Stimulated activated CD4-positive, alpha-beta T cell treated with anti-CD3 and anti-CD28 coated beads, TNF-alpha, amount 100 ng/mL, for 4 hours (primary cell): ENCODE measurements around the gene ATAD2B.

Experiments used
- DNase-seq, 3 experiments: peaks; one replicate each; pipeline ENCODE4 v3.0.0-alpha.2; 2020; ENCODE audit warnings: low read depth in 3 of 3

The ATAD2B gene

DNA sequence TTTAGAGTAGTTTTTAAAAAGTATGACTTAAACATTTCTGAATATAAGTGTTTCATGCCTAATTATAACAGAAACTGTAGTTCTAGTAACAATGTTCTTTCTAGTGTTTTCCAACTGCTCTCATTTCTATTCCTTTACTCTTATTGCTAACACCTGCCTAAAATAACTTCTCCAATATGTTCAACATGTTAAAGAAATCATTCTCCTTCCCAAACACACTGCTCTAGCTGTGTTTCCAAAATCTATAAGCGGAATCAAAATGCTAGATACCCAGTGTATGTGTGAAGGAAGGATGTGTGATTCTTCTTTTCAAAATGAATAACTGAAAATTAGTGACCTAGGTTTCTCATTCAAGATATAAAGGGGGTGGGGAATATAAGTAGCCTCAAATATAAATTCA, 89.1 kb downstream of the ATAD2B start:
- DNase-seq, result no peak

- DNase-seq, result no peak
These were observed 89.9 kb downstream of the ATAD2B start for GRCh38 chr2:23836971-23837565.

DNA sequence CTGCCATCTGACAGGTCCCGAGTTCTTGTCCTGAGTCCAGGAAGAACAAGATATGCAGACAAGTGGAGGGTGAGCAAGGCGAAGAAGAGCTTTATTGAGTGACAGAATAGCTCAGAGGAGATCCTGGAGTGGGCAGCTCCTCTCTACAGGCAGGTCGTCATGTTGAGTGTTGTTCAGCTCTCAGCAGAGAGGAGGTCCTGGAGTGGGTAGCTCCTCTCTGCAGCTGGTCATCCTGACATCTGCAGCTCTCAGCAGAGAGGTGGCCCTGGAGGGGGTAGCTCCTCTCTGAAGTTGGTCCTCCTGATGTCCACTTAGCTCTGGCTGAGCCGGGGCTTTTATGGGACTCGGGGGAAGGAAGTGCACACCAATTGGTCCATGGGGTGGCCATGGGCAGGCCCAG, 90.4 kb downstream of the ATAD2B start:
- no peak for DNase-seq

DNA sequence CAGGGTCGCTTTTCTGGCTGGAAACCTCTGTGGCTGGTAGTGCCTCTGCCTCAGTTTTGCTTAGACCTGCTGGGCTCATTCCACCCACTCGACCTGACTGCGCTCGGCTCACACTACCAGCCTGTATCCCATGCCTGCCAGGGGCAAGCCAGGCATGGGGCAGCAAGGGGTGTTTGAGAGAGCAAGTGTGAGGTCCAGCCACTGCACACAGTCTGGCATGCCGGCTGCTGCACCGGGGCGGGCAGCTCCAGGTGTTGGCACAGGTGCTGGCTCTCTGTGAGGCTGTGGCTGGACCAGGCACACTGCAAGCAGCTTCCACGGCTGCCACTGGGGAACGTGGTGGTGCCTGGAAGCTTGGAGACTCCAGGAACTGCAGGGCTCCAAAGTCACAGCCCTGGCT, 90.9 kb downstream of the ATAD2B start:
- no peak for DNase-seq

GRCh38 chr2:23835423-23835822, 91.5 kb downstream of the ATAD2B start:
- DNase-seq, result no peak

DNA sequence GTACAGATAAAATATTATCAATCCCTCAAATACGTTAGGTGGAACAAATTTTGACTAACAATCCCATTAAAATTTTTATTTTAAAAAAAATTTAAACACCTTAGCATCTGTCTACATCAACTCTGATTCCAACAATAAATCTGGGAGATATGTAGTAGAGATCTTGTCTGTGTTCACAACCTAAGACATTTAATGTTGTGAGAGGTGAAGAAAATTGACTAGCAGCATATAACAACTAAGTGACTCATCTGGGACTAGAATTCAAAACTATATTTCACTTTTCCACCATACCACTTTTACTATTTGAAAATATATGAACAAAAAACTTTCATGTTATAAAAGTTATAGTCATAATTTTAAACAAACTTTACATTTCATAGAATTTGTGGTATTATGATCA, 97.9 kb downstream of the ATAD2B start:
- DNase-seq, result no peak

DNA sequence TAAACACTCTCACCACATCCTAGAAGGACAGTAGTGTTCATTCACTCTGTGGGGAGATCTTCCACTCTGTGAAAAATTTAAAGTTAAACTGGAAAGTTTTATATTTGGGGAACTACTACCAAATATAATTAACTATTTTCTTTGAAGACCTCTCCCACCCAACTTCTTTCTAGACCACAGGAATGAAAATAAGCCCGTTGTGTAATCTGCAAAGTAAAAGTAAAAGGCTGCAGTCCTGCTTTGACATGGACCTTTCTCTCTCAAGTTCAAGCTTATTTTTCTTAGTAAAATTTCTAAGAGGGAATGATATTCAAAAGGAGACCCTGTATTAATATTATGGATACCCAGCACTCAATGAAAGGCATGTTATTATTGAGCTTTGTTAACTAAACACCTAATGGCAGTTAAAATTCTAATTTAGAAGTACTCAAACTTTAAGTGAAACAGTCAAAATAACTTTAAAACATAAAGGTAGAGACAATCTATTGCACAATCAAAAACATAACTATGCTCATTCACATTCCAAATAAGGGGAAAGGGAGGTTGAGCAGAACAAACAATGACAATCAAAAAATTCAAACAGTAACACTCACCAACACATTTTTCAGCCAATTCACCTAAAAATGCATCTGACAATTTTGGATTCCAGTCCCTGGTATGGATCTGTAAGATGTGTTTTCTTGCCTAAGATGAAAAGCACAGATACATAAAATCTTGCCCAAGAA, 98.5 kb downstream of the ATAD2B start:
- DNase-seq, result no peak

DNA sequence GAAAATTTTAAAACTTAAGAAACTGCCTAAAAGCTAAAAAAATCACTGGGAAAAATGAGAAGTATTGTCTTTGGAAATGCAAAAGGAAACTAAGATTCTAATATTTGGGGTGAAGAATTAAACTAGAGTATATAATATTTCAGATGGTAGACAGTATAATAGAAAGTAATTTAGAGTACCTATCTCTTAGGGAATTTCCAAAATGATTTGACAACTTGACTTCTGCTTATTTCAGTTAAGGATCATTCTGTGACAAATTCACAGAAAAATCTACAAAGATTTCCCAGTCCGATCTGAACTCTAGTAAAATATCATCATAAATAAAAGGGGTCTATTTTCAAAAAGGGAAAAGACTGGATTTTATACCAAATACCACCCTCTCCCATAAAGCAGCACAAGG, 99.6 kb downstream of the ATAD2B start:
- DNase-seq, result no peak

- DNase-seq, result no peak
These were observed 100.2 kb downstream of the ATAD2B start for GRCh38 chr2:23826771-23827170.

- DNase-seq, result no peak
These were observed 100.9 kb downstream of the ATAD2B start for GRCh38 chr2:23826040-23826439.

DNA sequence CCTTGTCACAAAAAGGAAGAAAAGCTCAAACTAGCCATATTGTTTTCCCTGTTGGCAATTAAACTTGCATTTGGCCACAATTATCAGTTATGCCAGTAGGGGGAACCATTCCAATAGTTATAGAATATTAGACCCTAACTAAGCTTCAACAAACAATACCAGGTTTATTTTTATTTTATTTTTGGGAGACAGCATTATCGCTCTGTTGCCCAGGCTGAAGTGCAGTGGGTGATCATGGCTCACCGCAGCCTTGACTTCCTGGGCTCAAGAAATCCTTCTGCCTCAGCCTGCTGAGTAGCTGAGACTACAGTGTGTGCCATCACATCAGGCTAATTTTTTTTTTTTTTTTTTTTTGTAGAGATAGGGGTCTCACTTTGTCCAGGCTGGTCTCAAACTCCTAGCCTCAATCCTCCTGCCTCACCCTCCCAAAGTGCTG, 102.1 kb downstream of the ATAD2B start:
- DNase-seq, result peak in 1 of 3 experiments; percentile 8

DNA sequence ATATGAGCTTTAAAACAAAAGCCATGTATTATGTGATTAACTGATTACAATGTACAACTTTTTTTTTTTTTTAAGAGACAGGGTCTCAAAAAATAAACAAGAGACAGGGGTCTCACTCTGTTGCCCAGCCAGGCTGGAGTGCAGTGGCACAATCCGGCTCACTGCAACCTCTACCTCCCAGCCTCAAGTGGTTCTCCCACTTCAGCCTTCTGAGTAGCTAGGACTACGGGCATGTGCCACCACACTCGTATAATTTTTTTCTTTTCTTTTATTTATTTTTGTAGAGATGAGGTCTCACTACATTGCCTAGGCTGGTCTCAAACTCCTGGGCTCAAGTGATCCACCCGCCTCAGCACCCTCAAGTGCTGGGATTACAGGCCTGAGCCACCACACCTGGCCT, 103.1 kb downstream of the ATAD2B start:
- no peak for DNase-seq

GRCh38 chr2:23814963-23815362, 112.0 kb downstream of the ATAD2B start:
- no peak for DNase-seq

DNA sequence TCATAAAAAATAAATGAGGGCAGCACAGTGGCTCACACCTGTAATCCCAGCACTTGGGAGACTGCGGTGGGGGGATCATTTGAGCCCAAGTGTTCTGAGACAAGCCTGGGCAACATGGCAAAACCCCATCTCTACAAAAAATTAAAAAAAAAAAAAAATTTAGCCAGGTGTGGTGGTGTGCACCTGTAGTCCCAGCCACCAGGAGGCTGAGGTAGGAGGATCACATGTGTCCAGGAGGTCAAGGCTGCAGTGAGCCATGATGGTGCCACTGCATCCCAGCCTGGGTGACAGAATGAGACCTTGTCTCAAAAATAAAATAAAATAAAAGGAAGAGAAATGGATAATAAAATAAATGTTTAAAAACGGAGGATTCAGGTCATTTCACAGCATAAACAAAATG, 113.5 kb downstream of the ATAD2B start:
- DNase-seq, result no peak

GRCh38 chr2:23809150-23809549, 117.8 kb downstream of the ATAD2B start:
- no peak for DNase-seq

DNA sequence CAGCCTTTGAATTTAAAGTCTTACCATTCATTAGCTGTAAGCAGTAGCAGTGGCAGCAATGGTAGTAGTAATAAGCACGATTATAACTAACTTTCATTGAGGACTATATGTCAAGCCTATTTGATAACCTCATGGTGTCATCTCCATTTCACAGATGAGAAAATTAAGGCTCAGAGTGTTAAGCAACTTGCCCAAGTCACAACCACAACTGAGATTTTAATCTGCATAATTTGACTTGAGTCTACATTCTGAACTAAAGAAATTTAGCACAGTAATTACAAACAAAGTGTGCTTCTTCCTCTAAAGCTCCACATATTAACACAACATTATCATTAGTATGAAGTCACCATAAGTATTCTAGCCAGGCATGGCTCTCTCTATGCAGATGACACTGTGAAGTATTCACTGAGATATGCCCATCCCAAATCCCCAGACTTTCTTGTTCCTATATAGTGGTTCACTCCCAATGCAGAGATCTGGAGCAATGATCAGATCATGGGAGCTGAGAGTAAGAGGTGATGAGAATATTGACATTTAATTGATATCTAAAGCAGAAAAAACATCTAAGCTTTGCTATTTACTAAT, 120.2 kb downstream of the ATAD2B start:
- DNase-seq, result no peak

DNA sequence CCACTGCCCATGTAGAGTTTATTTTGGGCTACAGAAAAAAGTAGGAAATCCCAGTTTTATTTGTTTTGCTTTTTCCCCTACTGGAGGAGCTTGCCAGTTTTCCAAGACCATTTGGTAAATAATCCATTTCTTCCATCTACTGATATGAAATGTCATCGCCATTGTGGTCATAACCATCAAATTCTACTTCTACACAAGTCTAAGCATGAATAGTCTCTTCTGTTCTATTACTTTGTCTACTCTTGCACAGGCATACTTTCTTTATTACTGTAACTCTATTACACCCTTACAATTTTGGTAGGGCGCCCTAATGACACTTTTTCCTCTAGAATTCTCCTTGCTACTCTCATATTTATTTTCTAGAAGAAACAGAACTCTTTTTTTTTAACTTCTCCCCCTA, 120.7 kb downstream of the ATAD2B start:
- DNase-seq, result no peak

- no peak for DNase-seq
These were observed 122.9 kb downstream of the ATAD2B start for GRCh38 chr2:23803965-23804542.

- DNase-seq, result no peak
These were observed 123.5 kb downstream of the ATAD2B start for GRCh38 chr2:23803264-23803964.

GRCh38 chr2:23801396-23801795, 125.5 kb downstream of the ATAD2B start:
- DNase-seq, result no peak

- DNase-seq, result no peak
These were observed 132.7 kb downstream of the ATAD2B start for GRCh38 chr2:23794234-23794633.

DNA sequence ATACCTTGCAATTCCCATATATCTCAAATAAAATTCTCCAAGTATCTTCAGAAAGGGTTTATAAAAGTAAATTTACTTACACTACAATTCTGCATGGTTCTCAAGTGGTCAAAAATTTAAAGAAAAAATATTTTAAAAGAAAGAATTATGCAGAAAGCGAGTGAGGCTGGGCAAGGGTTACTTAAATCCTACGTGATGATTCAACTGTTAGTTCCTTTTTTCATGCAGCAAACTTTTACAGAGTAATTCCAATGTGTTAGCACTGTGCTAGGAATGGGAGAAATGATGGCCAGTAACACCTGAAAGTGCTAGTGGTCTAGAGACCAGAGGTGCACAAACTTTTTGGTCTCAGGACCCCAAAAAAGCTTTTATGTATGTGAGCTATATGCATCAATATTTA, 133.4 kb downstream of the ATAD2B start:
- DNase-seq, result no peak
